Mucosa of stomach (tissue), 1 donor: ENCODE data around the gene AKAP6.

Experiments used
- H3K27me3 ChIP-seq: one replicate; pipeline ENCODE4 v1.7.0; 2013; ENCODE audit warnings: mild to moderate bottlenecking, low read length; ENCODE audit not compliant: control insufficient read depth, insufficient read depth
- H3K36me3 ChIP-seq: one replicate; pipeline ENCODE4 v1.7.0; 2013; ENCODE audit warnings: low read length; ENCODE audit not compliant: control insufficient read depth, insufficient read depth
- H3K4me1 ChIP-seq: one replicate; pipeline ENCODE4 v1.7.0; 2013; ENCODE audit warnings: mild to moderate bottlenecking, low read length; ENCODE audit not compliant: control insufficient read depth, insufficient read depth
- H3K4me3 ChIP-seq: one replicate; pipeline ENCODE4 v1.7.0; 2013; ENCODE audit warnings: low read length
- H3K9ac ChIP-seq: one replicate; pipeline ENCODE4 v1.7.0; 2013; ENCODE audit warnings: mild to moderate bottlenecking, low read length, moderate library complexity
- H3K9me3 ChIP-seq: one replicate; pipeline ENCODE4 v1.7.0; 2013; ENCODE audit warnings: mild to moderate bottlenecking, low read length, moderate library complexity; ENCODE audit not compliant: control insufficient read depth
- donor health status: Pancreatic carcinoma.

Gene AKAP6

GRCh38 chr14:32469388-32470160 is 140.5 kb downstream of the AKAP6 start:
- Histone ChIP-seq H3K9me3 (no peaks in the 10 kb centered on the region), H3K4me1 (no peaks in the 10 kb centered on the region), H3K9ac (no peak overlapping the region), H3K4me3 (no peak overlapping the region), H3K27me3 (peaks cover 4% of the 10 kb centered on the region), H3K36me3 (no peaks in the 10 kb centered on the region)

GRCh38 chr14:32470161-32470715 is 141.1 kb downstream of the AKAP6 start:
- no peaks in the 10 kb centered on the region for H3K36me3 ChIP-seq
- H3K27me3 ChIP-seq, result peaks cover 4% of the 10 kb centered on the region
- no peaks in the 10 kb centered on the region for H3K4me1 ChIP-seq
- H3K9ac ChIP-seq, result no peak overlapping the region
- no peak overlapping the region for H3K4me3 ChIP-seq
- H3K9me3 ChIP-seq, result no peaks in the 10 kb centered on the region

GRCh38 chr14:32471181-32471580 is 142.1 kb downstream of the AKAP6 start:
- no peaks in the 10 kb centered on the region for H3K36me3 ChIP-seq
- no peak overlapping the region for H3K4me3 ChIP-seq
- H3K9ac ChIP-seq, result no peak overlapping the region
- H3K27me3 ChIP-seq, result peaks cover 4% of the 10 kb centered on the region
- H3K9me3 ChIP-seq, result no peaks in the 10 kb centered on the region
- no peaks in the 10 kb centered on the region for H3K4me1 ChIP-seq

DNA sequence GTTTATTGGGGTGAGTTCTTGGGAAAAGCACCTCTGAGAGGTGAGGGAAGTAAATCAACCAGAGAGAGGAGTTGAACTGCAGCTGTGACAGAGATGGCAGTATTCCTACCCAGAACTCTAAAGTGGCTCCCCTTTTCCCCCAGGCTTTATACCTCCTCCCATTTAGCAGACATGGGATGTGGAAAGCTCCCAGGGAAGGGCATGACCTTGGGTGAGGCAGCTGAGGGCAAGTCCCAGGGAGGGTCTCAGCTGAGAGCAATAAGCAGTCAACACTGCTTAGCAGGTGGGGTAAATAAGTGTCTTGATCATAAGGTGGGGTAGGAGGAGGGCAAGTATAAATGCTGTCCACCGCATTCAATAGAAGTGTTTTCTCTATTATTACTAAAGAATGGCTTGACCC is 143.0 kb downstream of the AKAP6 start:
- H3K9me3 ChIP-seq, result no peaks in the 10 kb centered on the region
- no peaks in the 10 kb centered on the region for H3K4me1 ChIP-seq
- H3K36me3 ChIP-seq, result no peaks in the 10 kb centered on the region
- H3K9ac ChIP-seq, result no peak overlapping the region
- H3K4me3 ChIP-seq, result no peak overlapping the region
- H3K27me3 ChIP-seq, result peaks cover 4% of the 10 kb centered on the region

GRCh38 chr14:32472512-32473463 is 143.7 kb downstream of the AKAP6 start:
- H3K4me3 ChIP-seq, result no peak overlapping the region
- peaks cover 4% of the 10 kb centered on the region for H3K27me3 ChIP-seq
- no peaks in the 10 kb centered on the region for H3K4me1 ChIP-seq
- no peaks in the 10 kb centered on the region for H3K36me3 ChIP-seq
- H3K9ac ChIP-seq, result no peak overlapping the region
- no peaks in the 10 kb centered on the region for H3K9me3 ChIP-seq

DNA sequence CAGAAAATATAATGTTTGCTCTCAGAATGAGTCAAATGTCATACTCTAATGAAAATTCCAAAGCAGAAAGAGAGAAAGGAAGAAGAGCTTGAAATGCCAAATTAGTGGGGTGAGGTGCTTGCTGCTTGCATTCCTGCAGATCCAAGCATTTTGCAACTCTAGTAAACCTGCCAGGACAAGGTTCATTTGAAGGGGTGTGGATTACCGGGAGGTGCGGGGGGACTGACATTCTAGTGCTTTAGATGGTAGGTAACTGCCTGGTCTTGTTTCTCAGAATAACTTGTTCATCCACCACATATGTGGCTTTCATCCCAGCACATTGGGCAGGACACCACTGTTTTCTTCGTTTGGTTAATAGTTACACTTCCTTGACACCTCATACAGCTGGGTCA is 144.4 kb downstream of the AKAP6 start:
- no peaks in the 10 kb centered on the region for H3K36me3 ChIP-seq
- H3K4me1 ChIP-seq, result no peaks in the 10 kb centered on the region
- H3K27me3 ChIP-seq, result peaks cover 1% of the 10 kb centered on the region
- H3K9ac ChIP-seq, result no peak overlapping the region
- H3K4me3 ChIP-seq, result no peak overlapping the region
- no peaks in the 10 kb centered on the region for H3K9me3 ChIP-seq

DNA sequence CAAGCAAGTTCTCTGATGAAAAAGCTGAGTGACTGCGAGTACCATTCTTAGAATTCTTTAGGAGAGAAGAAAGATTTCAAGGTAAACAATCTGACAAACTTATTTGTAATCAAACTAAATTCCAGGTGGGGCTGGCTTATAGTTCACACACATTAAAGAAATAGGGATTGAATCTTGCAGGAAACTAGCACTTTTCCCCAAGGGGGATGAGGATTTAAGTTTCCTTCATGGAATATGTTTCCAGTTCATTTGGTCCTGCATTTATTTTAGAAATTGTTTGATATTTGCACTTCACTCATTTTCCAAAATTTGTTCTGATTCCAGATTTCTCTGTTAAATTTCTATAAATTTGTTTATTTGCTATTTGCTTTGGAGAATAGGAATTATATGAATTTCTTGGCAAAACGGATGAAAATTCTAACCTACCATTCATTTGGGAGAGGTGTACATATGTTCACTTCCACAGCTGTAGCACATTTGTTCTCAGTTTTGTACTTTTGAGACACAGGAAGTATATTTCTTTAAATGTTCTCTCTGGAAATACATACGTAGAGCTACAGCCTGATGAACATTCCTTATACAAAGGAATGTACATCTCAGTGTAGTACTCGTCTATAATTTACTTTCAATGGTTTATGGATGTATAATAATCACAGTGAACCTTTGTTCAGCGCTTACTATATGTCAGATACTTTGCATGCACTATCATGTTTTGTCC is 145.5 kb downstream of the AKAP6 start:
- Histone ChIP-seq H3K4me1 (no peaks in the 10 kb centered on the region), H3K4me3 (no peak overlapping the region), H3K9ac (no peak overlapping the region), H3K9me3 (no peaks in the 10 kb centered on the region), H3K27me3 (no peaks in the 10 kb centered on the region), H3K36me3 (no peaks in the 10 kb centered on the region)

GRCh38 chr14:32476532-32476931 is 147.4 kb downstream of the AKAP6 start:
- Histone ChIP-seq H3K9me3 (no peaks in the 10 kb centered on the region), H3K36me3 (no peaks in the 10 kb centered on the region), H3K9ac (no peak overlapping the region), H3K27me3 (no peaks in the 10 kb centered on the region), H3K4me1 (no peaks in the 10 kb centered on the region), H3K4me3 (no peak overlapping the region)

DNA sequence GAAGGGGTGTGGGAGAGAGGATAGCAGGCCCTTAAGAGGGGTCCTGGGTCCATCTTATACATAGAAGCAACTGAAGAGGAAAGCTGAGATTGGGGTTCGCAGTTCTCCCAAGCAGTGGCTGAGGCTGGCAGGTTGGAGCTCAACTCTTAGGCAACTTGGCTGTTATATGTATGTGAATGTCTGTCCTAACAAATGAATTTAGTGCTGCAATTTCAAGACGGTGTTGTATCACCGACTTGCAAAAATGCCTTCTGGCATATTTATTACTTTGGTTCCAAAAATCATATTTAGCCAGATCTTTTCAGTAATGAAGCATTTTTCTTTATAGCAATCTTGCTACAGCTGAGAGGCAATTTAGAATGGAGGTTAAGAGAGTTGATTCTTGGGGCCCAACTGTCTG is 148.3 kb downstream of the AKAP6 start:
- H3K4me3 ChIP-seq, result no peak overlapping the region
- H3K27me3 ChIP-seq, result no peaks in the 10 kb centered on the region
- H3K9me3 ChIP-seq, result no peaks in the 10 kb centered on the region
- no peaks in the 10 kb centered on the region for H3K36me3 ChIP-seq
- H3K4me1 ChIP-seq, result no peaks in the 10 kb centered on the region
- H3K9ac ChIP-seq, result no peak overlapping the region

DNA sequence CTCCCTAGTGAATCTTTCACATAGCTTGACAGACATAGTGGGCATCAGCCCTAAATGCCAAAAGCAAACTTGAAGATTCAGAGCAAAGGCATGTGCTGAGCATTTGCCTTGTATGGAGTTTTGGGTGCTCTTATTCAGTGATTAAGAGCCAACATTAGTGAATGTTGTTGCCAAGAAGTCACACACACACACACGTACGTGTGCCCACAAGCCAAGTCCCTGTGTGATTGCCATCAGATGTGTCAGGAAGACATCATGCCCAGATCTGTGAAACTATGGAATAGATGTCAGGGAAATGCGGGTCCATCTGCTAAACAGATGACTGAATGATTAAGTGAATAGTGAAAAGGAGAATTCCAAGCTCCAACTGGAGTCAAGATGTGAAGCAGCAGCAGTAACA is 149.0 kb downstream of the AKAP6 start:
- H3K4me1 ChIP-seq, result no peaks in the 10 kb centered on the region
- no peak overlapping the region for H3K9ac ChIP-seq

GRCh38 chr14:32480337-32480736 is 151.2 kb downstream of the AKAP6 start:
- no peaks in the 10 kb centered on the region for H3K27me3 ChIP-seq
- H3K9me3 ChIP-seq, result no peaks in the 10 kb centered on the region
- no peaks in the 10 kb centered on the region for H3K4me1 ChIP-seq
- no peaks in the 10 kb centered on the region for H3K36me3 ChIP-seq
- no peak overlapping the region for H3K4me3 ChIP-seq
- H3K9ac ChIP-seq, result no peak overlapping the region

More for the DNA sequence above, 149.0 kb downstream of the AKAP6 start:
- no peak overlapping the region for H3K4me3 ChIP-seq
- no peaks in the 10 kb centered on the region for H3K36me3 ChIP-seq
- no peaks in the 10 kb centered on the region for H3K9me3 ChIP-seq
- no peaks in the 10 kb centered on the region for H3K27me3 ChIP-seq
